ENCODE results near the gene KCNH3.

KCNH3 gene

GRCh38 chr12:49545815-49546214, 7.0 kb downstream of the KCNH3 start:
- DNase-seq (ENCODE audit: low read depth in 2 of 2) = no peak

DNA sequence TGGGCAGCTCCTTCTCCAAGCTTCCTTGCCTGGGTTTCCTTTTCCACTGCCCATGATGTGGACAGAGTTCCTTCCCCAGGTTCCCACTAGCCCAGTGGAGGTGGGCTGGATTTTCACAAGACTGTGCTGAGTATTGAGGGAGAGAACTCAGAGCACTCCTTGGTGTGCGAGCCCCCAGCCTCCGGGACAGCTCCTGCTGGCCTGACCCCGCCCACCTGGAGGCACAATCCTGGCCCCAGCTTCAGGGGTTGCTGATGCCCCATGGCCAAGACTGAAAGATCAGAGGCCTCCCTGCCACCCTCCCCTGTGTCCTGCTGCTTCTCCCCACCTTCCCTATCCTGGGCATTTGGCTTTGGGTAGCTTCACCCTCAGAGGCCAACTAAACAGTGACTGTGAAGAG, 7.7 kb downstream of the KCNH3 start:
- DNase-seq (ENCODE audit: low read depth in 2 of 2) = no peak

DNA sequence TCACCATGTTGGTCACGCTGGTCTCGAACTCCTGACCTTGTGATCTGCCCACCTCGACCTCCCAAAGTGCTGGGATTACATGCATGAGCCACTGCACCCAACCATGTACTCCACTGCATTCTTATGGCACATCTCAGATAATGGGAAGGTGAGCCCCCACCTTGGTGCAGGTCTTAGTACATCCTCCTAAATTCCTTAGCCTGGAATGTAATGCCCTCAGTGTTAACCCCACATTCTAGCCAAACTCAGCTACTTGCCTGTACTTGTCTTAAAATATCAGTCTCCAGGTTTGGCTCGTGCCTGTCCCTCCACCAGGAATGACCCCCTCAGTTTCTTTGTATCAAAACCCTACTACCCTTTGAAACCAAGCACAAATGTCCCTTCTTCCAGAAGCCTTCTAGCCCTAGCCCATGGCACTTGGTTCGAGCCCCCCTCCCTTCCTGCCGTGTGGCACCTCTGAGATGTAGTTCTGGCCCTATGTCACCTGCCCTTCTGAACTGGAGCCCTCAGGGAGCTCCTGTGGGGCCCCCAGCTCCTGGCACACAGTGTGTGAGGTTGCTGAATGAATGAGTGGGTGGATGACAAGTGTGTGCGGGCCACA, 8.4 kb downstream of the KCNH3 start:
- no peak for DNase-seq (ENCODE audit: low read depth in 2 of 2)

- no peak for DNase-seq (ENCODE audit: low read depth in 2 of 2)
Measured at GRCh38 chr12:49548481-49548821, 9.6 kb downstream of the KCNH3 start.

DNA sequence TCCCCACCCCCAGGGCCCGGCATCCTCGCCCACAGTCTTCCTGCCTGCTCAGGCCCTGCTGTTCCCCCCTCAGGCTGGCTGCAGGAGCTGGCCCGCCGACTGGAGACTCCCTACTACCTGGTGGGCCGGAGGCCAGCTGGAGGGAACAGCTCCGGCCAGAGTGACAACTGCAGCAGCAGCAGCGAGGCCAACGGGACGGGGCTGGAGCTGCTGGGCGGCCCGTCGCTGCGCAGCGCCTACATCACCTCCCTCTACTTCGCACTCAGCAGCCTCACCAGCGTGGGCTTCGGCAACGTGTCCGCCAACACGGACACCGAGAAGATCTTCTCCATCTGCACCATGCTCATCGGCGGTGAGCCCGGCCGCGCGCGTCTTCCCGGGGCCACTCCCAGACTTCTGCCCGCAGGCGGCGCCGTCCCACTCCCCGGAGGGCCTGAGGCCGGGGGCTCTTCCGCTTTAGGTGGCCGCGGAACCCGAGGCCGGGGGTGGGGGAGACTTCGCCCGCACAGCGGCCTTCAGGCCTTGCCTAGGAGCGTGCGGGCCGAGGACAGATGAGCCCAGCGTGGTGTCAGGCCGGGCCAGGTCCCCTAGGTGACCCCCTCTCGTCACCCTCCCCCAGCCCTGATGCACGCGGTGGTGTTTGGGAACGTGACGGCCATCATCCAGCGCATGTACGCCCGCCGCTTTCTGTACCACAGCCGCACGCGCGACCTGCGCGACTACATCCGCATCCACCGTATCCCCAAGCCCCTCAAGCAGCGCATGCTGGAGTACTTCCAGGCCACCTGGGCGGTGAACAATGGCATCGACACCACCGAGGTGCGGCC, 10.2 kb downstream of the KCNH3 start:
- no peak for DNase-seq (ENCODE audit: low read depth in 2 of 2)

DNA sequence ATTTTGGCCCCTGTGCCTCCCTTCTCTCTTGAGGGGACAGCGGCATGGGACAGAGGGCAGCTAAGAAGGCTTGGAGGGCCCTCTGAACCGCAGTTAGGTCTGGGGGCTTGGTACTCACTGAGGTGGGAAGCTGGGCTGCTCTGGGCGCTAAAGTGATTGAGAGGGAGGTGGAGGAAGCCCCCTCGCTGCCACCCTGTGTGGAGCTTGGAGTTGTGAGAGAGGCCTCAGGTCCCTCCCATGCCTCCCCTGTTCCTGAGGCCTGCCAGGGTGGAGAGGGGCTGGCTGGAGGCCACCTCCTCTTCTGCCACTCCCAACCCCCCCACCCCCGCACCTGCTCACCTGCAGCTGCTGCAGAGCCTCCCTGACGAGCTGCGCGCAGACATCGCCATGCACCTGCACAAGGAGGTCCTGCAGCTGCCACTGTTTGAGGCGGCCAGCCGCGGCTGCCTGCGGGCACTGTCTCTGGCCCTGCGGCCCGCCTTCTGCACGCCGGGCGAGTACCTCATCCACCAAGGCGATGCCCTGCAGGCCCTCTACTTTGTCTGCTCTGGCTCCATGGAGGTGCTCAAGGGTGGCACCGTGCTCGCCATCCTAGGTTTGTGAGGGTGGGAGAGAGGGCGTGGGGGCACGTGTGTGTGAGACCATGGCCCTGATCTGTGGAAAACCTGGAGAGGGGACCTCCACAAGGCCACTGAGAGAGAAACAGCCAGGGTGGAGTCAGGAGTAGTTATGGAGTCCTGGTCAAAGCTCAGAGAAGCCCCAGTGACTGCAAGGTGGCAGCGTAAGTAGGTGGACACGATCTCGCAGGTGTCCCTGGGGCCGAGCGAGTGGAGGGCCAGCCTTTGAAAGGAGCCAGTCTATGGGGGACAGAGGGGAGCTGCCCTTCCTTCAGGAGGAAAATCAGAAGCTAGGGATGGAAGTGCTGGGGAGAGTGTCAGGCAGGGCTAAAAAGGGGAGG, 11.2 kb downstream of the KCNH3 start:
- DNase-seq (ENCODE audit: low read depth in 2 of 2) = no peak

DNA sequence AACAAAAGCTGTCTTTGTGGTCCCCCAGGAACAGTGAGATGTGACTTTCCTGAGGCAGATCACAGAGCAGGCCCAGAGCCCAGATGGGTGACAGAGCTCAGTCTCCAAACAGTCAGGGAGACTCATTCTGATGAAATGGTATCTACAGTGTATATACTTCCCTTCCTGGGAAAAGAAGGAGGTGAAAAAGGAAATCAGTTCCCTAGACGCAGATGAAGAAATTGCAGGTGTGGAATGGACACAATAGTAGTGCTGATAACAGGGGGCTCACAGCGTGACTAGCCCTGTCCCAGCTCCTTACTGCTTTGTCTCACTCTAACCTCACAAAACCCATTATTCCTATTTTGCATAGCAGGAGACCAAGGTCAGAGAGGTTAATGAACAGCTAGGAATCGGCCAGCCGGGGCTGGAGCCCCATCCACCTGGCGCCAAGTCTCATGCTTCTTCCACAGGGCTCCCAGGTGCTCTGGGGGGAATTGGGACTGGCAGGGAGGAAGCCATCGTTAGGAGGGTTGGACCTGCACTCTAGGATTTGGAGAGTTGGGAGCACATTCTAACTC, 11.9 kb downstream of the KCNH3 start:
- DNase-seq (ENCODE audit: low read depth in 2 of 2) = no peak

- no peak for DNase-seq (ENCODE audit: low read depth in 2 of 2)
Measured at GRCh38 chr12:49552014-49552413, 13.2 kb downstream of the KCNH3 start.

- DNase-seq (ENCODE audit: low read depth in 2 of 2) = no peak
Measured at GRCh38 chr12:49552425-49552824, 13.6 kb downstream of the KCNH3 start.

- no peak for DNase-seq (ENCODE audit: low read depth in 2 of 2)
Measured at GRCh38 chr12:49552899-49553298, 14.1 kb downstream of the KCNH3 start.

- DNase-seq (ENCODE audit: low read depth in 2 of 2) = no peak
Measured at GRCh38 chr12:49553512-49554088, 14.8 kb downstream of the KCNH3 start.

GRCh38 chr12:49554266-49554665, 15.4 kb downstream of the KCNH3 start:
- DNase-seq (ENCODE audit: low read depth in 2 of 2) = no peak

DNA sequence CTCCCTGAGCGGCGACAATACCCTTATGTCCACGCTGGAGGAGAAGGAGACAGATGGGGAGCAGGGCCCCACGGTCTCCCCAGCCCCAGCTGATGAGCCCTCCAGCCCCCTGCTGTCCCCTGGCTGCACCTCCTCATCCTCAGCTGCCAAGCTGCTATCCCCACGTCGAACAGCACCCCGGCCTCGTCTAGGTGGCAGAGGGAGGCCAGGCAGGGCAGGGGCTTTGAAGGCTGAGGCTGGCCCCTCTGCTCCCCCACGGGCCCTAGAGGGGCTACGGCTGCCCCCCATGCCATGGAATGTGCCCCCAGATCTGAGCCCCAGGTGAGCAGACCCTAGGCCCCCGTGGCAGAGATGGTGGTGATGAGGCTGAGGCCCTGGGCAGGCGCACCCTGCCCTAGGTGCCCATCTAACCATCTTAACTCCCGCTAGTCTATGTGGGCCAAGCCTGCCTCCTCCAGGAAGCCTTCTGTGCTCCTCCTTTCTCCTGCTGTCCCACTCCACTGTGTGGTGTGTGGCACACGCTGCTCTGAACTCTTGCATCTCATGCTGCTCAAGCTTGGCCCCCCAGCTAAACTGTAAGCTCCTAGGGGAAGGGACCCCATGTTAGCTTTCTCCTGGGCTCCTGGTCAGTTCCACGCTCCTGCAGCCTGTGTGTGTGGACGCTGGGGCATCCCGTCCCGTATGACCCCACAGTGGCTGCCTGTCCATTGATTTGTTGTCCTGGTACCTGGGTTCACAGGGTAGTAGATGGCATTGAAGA, 17.0 kb downstream of the KCNH3 start:
- no peak for DNase-seq (ENCODE audit: low read depth in 2 of 2)

- DNase-seq (ENCODE audit: low read depth in 2 of 2) = no peak
Measured at GRCh38 chr12:49556391-49557186, 17.8 kb downstream of the KCNH3 start.

GRCh38 chr12:49557187-49557916, 18.5 kb downstream of the KCNH3 start:
- no peak for DNase-seq (ENCODE audit: low read depth in 2 of 2)

GRCh38 chr12:49557917-49558215, 19.0 kb downstream of the KCNH3 start:
- DNase-seq (ENCODE audit: low read depth in 2 of 2) = no peak

- DNase-seq (ENCODE audit: low read depth in 2 of 2) = no peak
Measured at GRCh38 chr12:49558526-49558925, 19.7 kb downstream of the KCNH3 start.

- DNase-seq (ENCODE audit: low read depth in 2 of 2) = no peak
Measured at GRCh38 chr12:49559011-49559675, 20.3 kb downstream of the KCNH3 start.

DNA sequence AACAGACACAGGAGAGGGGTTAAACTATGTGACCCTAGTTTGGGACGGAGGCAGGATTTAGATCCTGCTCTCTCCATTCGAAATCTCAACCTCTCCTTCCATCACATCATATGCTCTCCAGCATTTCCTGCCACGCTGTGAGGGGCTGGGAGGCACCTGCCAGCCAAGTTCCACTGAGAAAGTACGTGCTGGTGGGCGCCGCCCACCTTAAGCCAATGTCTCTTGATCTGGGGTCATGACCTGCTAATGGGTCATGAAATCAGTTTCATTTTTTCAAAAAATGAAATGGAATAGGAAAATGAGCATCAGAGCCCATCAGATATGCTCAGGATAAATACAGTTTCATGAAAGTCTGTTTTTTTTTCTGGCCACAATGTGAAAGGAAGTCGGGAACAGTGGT, 21.9 kb downstream of the KCNH3 start:
- no peak for DNase-seq (ENCODE audit: low read depth in 2 of 2)

Measured in stimulated activated CD8-positive, alpha-beta memory T cell treated with anti-CD3 and anti-CD28 coated beads, Interleukin-7, amount 100 ng/mL, for 1 hour (primary cell).